NT2/D1 (cell line): ENCODE measurements around the gene RNF32.

ENCODE experiments used
- YY1 ChIP-seq: IDR thresholded peaks from 2 replicates; pipeline ENCODE4 v1.6.1; 2011; ENCODE audit not compliant: insufficient read length, insufficient read depth
- ZNF274 ChIP-seq: IDR thresholded peaks from 2 replicates; pipeline ENCODE4 v1.6.1; 2011; ENCODE audit warnings: mild to moderate bottlenecking, low read depth, low read length

DNA sequence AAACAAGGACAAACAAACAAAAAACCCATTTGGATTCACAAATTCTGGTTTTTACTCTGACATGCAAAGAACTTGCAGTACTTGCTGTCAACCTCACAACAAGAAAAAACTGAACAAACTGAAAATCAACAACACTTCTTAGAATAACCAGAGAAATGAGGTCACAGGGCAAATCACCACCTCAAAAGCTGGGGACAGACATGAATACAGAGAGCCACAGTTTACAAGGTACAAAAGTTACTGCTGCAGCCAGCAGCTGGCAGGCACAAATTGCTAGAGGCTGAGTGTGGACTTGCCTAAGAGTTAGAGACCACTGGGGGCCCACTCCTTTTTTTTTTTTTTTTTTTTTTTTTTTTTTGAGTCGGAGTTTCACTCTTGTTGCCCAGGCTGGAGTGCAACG, 15.0 kb upstream of the RNF32 start:
- TF ChIP-seq ZNF274 (no peak), YY1 (no peak)
